ENCODE results near the gene MMP28.

Gene MMP28

GRCh38 chr17:35795007-35795870, at the start of gene MMP28:
Gene MMP28 (minus strand): TSS chr17:35795641. CDS start chr17:35795377, 264 bp downstream.
- peak; percentile 41 to 51 for DNase-seq

- no peak for DNase-seq
These were observed 49.1 kb upstream of the MMP28 start for GRCh38 chr17:35844547-35844946.

DNA sequence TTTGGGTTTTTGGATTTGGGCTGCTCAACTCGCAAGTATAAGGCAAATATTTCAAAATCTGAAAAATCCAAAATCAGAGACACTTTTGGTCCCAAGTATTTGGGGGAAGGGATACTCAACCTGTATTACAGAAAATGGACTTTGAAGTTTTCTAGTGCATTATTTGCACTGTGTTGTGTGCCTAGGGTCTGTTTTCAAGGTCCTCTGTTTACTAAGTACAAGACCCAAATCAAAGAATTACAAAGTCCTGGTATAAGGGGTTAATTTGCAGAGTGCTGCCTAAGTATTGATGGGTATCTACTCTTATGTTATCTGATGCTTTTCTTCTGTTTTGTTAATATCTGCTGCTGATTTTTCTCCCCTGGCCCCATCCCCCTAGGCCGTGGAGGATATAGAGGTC, 48.3 kb upstream of the MMP28 start:
- no peak for DNase-seq

GRCh38 chr17:35842239-35842638, 46.8 kb upstream of the MMP28 start:
- DNase-seq = no peak

GRCh38 chr17:35841505-35841904, 46.1 kb upstream of the MMP28 start:
- DNase-seq = no peak

GRCh38 chr17:35841101-35841500, 45.7 kb upstream of the MMP28 start:
- no peak for DNase-seq

DNA sequence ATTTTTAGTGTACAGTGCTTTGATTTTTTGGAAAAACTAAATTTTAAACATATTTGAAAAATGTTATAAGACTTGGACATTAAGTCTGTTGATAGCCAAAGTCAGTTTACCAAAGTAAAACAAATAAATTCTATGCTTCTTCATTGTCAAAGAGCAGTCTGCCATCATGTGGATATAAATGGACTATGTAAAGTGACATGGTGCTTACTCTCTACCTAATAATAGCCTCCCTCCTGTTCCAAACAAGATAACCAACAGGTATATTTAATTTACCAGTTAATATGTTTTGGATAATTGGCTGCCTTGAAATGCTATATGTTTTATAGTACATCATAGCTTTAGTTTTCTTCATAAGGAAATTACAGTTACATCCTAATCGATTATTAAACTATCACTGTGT, 29.8 kb upstream of the MMP28 start:
- DNase-seq = no peak

DNA sequence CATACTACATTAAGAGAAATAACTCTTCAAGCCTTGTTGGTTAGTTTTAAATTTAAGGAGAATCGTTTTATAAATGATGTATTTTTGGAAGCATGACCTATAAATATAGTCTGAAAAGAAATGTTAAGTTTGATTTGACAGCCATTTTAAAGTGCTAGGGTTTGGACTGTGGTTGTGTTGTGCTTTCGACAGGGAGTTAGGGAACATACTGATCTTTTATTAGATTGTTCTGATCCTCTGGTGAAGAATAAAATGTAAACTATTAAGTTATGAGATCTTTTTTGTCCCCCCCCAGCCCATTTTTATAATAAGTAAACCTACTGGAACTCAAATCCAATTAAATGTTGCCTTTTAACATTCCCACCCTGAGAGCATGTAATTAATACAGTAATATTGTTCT, 25.9 kb upstream of the MMP28 start:
- DNase-seq = no peak

DNA sequence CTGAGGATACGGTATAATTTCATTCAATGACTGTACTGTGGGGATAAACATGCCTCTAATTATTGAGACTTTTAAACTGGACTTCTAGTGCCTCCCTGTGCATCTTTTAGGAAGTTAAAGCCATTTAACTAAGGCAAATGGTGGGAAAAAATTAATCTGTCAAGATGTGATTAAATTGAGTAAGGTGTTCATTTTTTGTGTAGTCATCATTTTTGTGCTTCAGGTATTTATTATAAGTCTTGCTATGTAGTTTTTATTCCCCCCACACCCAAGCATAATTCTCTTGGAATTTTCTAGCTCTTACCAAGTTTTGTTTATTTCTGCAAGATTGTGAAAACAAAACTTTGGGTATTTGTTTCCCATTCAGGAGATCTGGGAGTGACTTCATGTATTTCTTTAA, 24.0 kb upstream of the MMP28 start:
- DNase-seq = no peak

DNA sequence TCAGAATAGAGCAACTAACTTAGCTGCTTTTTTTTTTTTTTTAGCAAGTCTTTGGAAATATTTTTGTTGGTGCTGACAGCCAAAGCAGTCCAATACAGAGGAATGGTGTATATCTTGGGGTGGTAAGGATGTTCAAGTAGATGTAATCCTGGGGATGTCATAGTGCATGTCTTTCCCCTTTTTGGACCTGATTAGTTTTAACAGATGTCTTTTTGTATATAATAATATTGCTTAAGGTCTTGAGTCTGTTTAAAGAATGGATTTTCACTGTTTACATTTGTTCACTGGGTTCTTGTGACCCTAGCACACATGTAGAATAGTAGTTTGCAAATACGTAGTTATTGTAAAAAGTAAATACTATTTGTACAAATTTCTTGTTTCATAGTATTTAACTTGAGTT, 21.8 kb upstream of the MMP28 start:
- no peak for DNase-seq

DNA sequence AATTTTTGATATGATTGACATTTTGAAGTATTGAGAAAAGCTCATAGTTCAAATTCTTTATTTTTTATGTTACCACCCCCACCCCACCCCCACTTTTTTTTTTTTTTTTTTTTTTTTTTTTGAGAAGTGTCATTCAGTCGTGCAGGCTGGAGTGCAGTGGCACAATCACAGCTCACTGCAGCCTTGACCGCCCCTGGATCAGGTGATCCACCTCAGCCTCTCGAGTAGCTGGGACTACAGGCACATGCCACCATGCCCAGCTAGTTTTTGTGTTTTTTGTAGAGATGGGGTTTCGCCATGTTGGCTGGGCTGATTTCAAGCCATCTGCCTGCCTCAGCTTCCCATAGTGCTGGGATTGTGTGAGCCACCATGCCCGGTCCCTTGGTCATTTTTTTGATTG, 21.3 kb upstream of the MMP28 start:
- no peak for DNase-seq

- no peak for DNase-seq
These were observed 17.0 kb upstream of the MMP28 start for GRCh38 chr17:35812456-35812855.

DNA sequence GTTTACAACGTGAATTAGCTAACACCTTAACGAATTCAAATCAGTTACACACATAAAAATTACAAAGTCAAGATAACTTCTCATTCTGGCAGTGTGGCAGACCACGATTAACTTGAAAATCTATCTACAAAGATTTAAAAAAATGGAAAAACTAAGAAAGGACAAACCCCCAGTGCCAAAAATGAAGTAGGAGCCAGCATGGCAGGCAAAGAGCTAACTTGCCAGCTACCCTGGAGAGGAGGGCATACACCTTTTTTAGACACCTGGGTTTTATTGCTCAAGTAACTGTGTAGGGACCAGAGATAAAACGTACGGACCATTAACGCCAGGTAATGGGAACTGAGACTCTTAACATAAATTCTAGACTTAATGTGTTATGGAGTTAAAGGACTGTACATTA, 16.3 kb upstream of the MMP28 start:
- no peak for DNase-seq

DNA sequence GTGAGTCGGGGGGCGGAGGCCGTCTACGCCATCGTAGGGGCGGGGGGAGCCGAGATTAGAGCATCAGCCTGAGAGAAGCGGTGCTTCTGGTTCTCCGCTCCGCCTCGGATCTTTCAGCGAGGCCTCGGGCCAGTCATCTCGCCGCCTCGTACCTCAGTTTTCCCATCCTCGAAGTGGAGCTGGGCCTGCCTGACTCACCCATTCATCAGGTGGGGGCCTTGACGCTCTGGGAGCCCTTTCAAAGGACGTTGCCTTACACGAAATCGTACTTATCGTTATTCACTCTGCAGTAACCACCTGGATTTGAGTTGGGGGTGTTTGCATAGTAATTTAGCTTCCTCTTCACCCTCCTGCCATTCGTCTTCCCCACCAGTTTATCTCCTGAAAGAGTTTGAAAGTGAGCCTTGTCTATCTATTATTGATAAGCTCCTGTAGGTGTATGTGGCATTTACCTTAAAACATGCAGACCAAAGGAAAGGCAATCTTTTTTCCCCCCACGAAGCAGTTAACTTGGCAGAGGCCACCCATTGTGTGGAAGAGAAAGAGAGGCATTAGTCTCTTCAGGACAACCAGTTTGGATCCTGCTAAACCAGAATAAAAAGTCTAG, 14.5 kb upstream of the MMP28 start:
- no peak for DNase-seq

- DNase-seq = peak; percentile 93 to 95
These were observed 13.8 kb upstream of the MMP28 start, which contains the start of gene TAF15 for GRCh38 chr17:35808962-35809854. Gene TAF15 (plus strand): TSS chr17:35809484. CDS start chr17:35809570, 86 bp downstream.

GRCh38 chr17:35808240-35808961, 13.0 kb upstream of the MMP28 start:
- DNase-seq = no peak

DNA sequence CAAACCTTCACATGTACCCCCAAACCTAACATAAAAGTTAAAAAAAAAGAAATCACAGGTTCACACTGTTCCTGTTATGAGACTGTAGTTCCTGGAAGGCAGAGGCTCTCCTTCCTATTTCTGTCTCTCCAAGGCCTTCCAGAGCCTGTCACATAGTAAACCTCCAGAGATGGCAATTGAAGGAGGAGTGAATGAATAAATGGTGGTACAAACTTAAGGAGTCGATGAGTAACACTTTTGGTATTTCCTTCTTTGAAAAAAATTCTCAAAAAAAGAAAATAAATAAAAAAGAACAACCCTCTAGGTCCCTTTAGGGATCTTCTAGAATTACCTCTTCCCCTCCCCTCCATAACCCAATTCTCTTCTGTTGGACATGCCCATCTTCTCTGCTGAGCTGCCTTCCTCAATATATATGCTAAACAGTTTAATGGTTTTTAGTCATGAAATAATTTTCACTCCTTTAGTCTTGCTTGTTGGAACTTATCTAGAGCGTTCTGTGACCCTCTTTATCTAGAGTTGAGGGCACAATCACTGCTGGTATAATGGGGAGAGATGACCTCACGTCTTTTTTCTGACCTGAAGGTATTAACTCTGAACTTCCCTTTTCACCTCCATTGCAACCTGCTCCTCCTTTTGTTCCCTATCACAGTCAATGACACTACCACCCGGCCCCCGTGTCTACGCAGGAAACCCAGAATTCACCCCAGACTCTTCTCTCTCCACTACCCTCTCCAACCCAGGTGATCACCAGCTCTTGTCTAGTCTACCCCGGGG, 12.1 kb upstream of the MMP28 start:
- no peak for DNase-seq

DNA sequence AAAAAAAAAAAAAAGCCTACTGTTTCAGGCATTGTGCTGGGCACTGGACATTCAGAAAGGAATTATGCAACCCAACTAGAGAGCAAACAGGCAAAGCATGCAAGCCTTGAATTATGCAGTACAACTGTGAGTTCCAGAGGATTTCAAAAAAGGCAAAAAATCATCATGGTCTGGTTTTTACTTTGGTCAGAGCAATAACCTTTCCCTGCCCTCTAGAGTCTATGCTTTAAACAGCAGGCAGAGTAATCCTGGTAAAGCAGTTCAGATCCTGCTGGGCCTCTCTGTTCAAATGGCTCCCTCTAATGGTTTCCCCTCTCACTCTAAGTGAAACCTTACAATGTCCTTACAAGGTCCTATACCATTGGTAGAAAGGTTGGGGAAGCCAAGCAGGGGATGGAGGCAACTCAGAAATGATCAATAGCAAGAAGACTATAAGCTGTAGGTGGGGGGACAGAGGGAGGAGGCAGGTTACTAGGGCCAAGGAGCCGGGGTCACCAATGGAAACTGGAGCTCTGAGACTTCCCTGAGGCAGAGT, 9.3 kb upstream of the MMP28 start:
- DNase-seq = peak; percentile 19 to 34

GRCh38 chr17:35801583-35802224, 6.3 kb upstream of the MMP28 start:
- DNase-seq = no peak

- no peak for DNase-seq
These were observed 4.5 kb upstream of the MMP28 start for GRCh38 chr17:35799942-35800341.

DNA sequence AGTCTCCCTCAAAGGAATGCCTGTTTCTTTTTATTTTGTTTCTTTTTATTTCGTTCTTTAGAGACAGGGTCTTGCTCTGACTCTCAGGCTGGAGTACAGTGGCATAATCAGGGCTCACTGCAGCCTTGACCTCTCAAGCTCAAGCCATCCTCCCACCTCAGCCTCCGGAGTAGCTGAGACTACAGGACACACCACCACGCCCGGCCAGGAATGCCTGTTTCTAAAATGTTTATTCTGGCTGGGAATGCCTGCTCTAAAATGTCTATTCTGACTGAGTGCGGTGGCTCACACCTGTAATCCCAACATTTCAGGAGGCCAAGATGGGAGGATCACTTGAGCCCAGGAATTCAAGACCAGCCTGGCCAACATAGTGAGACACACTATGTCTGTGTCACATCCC, 2.5 kb upstream of the MMP28 start:
- DNase-seq = no peak
